WTC11 (cell line): ENCODE measurements around the gene EEIG1. TPM values are rescaled to one million over a fixed set of nuclear protein-coding genes. Genes with fewer than 3 reads are reported as not detected.

ENCODE experiments used
- ATAC-seq: fragments of 200-7000 bp; cut with Tn5 transposase; 2 replicates; pipeline ENCODE4 v1.10.0; 2021; ENCODE audit warnings: mild to moderate bottlenecking, moderate library complexity
- CTCF ChIA-PET: fragments of 300-600 bp; sonication (Branson Sonifier 250); formaldehyde crosslinking; loops from one replicate; lab custom pipeline; 2021; ENCODE audit warnings: antibody characterized with exemption; lab: Charles Lee
- POLR2A ChIA-PET: fragments of 350-600 bp; sonication (Branson Sonifier 250); formaldehyde crosslinking; loops from one replicate; lab custom pipeline; 2021; ENCODE audit warnings: antibody characterized with exemption; lab: Charles Lee
- DNase-seq: peaks from one replicate; pipeline ENCODE4 v3.0.0; 2021; ENCODE audit warnings: low spot score
- H3K27ac Mint-ChIP-seq: 2 replicates; pipeline ENCODE4 v1.8.0; 2021; ENCODE audit warnings: mixed read lengths
- H3K27me3 Mint-ChIP-seq: 2 replicates; pipeline ENCODE4 v1.8.0; 2021; ENCODE audit warnings: low read depth, mild to moderate bottlenecking, moderate library complexity, mixed read lengths
- H3K36me3 Mint-ChIP-seq: 2 replicates; pipeline ENCODE4 v1.8.0; 2021; ENCODE audit warnings: mixed read lengths
- H3K4me1 Mint-ChIP-seq: 2 replicates; pipeline ENCODE4 v1.8.0; 2022; ENCODE audit warnings: mixed read lengths
- H3K4me3 Mint-ChIP-seq: 2 replicates; pipeline ENCODE4 v1.8.0; 2021; ENCODE audit warnings: mild to moderate bottlenecking, moderate library complexity, mixed read lengths
- H3K9me3 Mint-ChIP-seq: 2 replicates; pipeline ENCODE4 v1.8.0; 2021; ENCODE audit warnings: mixed read lengths
- ATF1 ChIP-seq: sonication (generic); formaldehyde crosslinking; IDR thresholded peaks from 2 replicates; pipeline ENCODE4 v1.8.1; 2023; ENCODE audit warnings: mild to moderate bottlenecking, moderate library complexity, missing genetic modification reagents
- CREB1 ChIP-seq: sonication (generic); formaldehyde crosslinking; IDR thresholded peaks from 2 replicates; pipeline ENCODE4 v1.8.0; 2023; ENCODE audit warnings: mild to moderate bottlenecking, missing genetic modification reagents
- CTCF ChIP-seq: fragments of 200-600 bp; IDR thresholded peaks from 2 replicates; pipeline ENCODE4 v1.8.0; 2022; ENCODE audit warnings: antibody characterized with exemption
- IRF2 ChIP-seq: sonication (generic); formaldehyde crosslinking; IDR thresholded peaks from 2 replicates; pipeline ENCODE4 v1.8.0; 2022; ENCODE audit warnings: low read depth, missing genetic modification reagents, borderline replicate concordance
- MLX ChIP-seq: sonication (generic); formaldehyde crosslinking; IDR thresholded peaks from 2 replicates; pipeline ENCODE4 v1.8.1; 2023; ENCODE audit warnings: mild to moderate bottlenecking, missing genetic modification reagents, moderate library complexity
- NFATC4 ChIP-seq: fragments of 250-450 bp; sonication (Bioruptor Pico); IDR thresholded peaks from 2 replicates; pipeline ENCODE4 v1.9.0; 2021; ENCODE audit warnings: mild to moderate bottlenecking
- NR1H2 ChIP-seq: sonication (generic); formaldehyde crosslinking; IDR thresholded peaks from 2 replicates; pipeline ENCODE4 v1.9.0; 2021; ENCODE audit warnings: mild to moderate bottlenecking, moderate library complexity, missing genetic modification reagents
- NR2C2 ChIP-seq: sonication (generic); formaldehyde crosslinking; IDR thresholded peaks from 2 replicates; pipeline ENCODE4 v1.8.0; 2022; ENCODE audit warnings: mild to moderate bottlenecking, missing genetic modification reagents
- SP1 ChIP-seq: sonication (generic); formaldehyde crosslinking; conservative IDR thresholded peaks from 2 replicates; pipeline ENCODE4 v1.8.1; 2022; ENCODE audit warnings: missing genetic modification reagents
- TEAD4 ChIP-seq: sonication (generic); formaldehyde crosslinking; IDR thresholded peaks from 2 replicates; pipeline ENCODE4 v1.8.0; 2022; ENCODE audit warnings: mild to moderate bottlenecking, missing genetic modification reagents
- ZNF317 ChIP-seq: sonication (generic); formaldehyde crosslinking; IDR thresholded peaks from 2 replicates; pipeline ENCODE4 v1.8.1; 2023; ENCODE audit warnings: low read depth, mild to moderate bottlenecking, moderate library complexity, missing genetic modification reagents, borderline replicate concordance
- ZNF416 ChIP-seq: fragments of 250-450 bp; sonication (Bioruptor Pico); IDR thresholded peaks from 2 replicates; pipeline ENCODE4 v1.9.0; 2021; ENCODE audit warnings: mild to moderate bottlenecking, inconsistent platforms
- ZNF532 ChIP-seq: fragments of 250-450 bp; sonication (Bioruptor Pico); IDR thresholded peaks from 2 replicates; pipeline ENCODE4 v1.9.0; 2021; ENCODE audit warnings: mild to moderate bottlenecking, borderline replicate concordance
- total RNA-seq: library from RNA; stranded (reverse); gene quantifications from 3 replicates; pipeline ENCODE4 v1.2.3, GENCODE V29; 2021
- TF ChIP-seq, protein P1 (sequence below): fragments of 250-450 bp; sonication (Bioruptor Pico); IDR thresholded peaks from 2 replicates; pipeline ENCODE4 v1.8.0; 2021; ENCODE audit warnings: mild to moderate bottlenecking
- TF ChIP-seq, protein P2 (sequence below): sonication (generic); formaldehyde crosslinking; IDR thresholded peaks from 2 replicates; pipeline ENCODE4 v1.8.1; 2023; ENCODE audit warnings: mild to moderate bottlenecking, missing genetic modification reagents, moderate library complexity
- TF ChIP-seq, protein P3 (sequence below): fragments of 250-450 bp; sonication (Bioruptor Pico); IDR thresholded peaks from 2 replicates; pipeline ENCODE4 v1.9.0; 2021; ENCODE audit warnings: moderate library complexity, mild to moderate bottlenecking, inconsistent platforms, borderline replicate concordance

EEIG1 gene
- total RNA-seq, 1 experiment from 2014 or later = 66.4 TPM

GRCh38 chr9:127977009-127977883 is 3.5 kb downstream of the EEIG1 start:
- Mint-ChIP-seq H3K4me1 (peaks cover 63% of the 10 kb centered on the region), H3K4me3 (peak overlapping the region; percentile 95), H3K27me3 (no peaks in the 10 kb centered on the region), H3K27ac (peak overlapping the region; percentile 70; the same call in 1 of the 2 replicates), H3K36me3 (no peaks in the 10 kb centered on the region), H3K9me3 (no peaks in the 10 kb centered on the region)
- TF ChIP-seq, protein P1, sequence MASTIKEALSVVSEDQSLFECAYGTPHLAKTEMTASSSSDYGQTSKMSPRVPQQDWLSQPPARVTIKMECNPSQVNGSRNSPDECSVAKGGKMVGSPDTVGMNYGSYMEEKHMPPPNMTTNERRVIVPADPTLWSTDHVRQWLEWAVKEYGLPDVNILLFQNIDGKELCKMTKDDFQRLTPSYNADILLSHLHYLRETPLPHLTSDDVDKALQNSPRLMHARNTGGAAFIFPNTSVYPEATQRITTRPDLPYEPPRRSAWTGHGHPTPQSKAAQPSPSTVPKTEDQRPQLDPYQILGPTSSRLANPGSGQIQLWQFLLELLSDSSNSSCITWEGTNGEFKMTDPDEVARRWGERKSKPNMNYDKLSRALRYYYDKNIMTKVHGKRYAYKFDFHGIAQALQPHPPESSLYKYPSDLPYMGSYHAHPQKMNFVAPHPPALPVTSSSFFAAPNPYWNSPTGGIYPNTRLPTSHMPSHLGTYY (CRISPR knock-in tag) = no peak
- no peak for TF ChIP-seq ZNF416 (CRISPR knock-in tag)
- TF ChIP-seq ZNF317 (CRISPR knock-in tag) = 0 out of 2 replicates have a peak, but pooled peaks have one; percentile 65
- ATAC-seq (no peak), DNase-seq (no peak)
- CTCF ChIA-PET = interaction anchor here (0.7 to 14.8 kb wide), 12 partner anchors 15 to 151 kb away, joined by 3 to 156 read pairs (median 4); partner anchors contain the start of gene NAIF1
- POLR2A ChIA-PET = interaction anchor here (0.7 to 1.8 kb wide), 3 partner anchors 17 to 58 kb away, joined by 3 to 6 read pairs (median 3); no protein-coding TSS in a partner anchor

GRCh38 chr9:127976498-127976897 is 4.3 kb downstream of the EEIG1 start:
- CTCF ChIA-PET = interaction anchor here (0.7 to 14.8 kb wide), 5 partner anchors 16 to 59 kb away, joined by 3 to 156 read pairs (median 4); no protein-coding TSS in a partner anchor
- H3K27me3 Mint-ChIP-seq = no peaks in the 10 kb centered on the region
- H3K9me3 Mint-ChIP-seq = no peaks in the 10 kb centered on the region
- POLR2A ChIA-PET = interaction anchor here (0.8 kb wide), 1 partner anchor 58 kb away, joined by 3 read pairs; no protein-coding TSS in a partner anchor
- no peak for DNase-seq
- no peak for ATAC-seq
- H3K36me3 Mint-ChIP-seq = no peaks in the 10 kb centered on the region
- H3K27ac Mint-ChIP-seq = peak overlapping the region; percentile 83
- H3K4me1 Mint-ChIP-seq = peaks cover 66% of the 10 kb centered on the region
- TF ChIP-seq, protein P2, sequence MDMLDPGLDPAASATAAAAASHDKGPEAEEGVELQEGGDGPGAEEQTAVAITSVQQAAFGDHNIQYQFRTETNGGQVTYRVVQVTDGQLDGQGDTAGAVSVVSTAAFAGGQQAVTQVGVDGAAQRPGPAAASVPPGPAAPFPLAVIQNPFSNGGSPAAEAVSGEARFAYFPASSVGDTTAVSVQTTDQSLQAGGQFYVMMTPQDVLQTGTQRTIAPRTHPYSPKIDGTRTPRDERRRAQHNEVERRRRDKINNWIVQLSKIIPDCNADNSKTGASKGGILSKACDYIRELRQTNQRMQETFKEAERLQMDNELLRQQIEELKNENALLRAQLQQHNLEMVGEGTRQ (CRISPR knock-in tag) = no peak
- no peak for TF ChIP-seq IRF2 (CRISPR knock-in tag)
- no peak for TF ChIP-seq CTCF
- no peak for TF ChIP-seq NR1H2 (CRISPR knock-in tag)
- TF ChIP-seq MLX = no peak
- TF ChIP-seq, protein P3, sequence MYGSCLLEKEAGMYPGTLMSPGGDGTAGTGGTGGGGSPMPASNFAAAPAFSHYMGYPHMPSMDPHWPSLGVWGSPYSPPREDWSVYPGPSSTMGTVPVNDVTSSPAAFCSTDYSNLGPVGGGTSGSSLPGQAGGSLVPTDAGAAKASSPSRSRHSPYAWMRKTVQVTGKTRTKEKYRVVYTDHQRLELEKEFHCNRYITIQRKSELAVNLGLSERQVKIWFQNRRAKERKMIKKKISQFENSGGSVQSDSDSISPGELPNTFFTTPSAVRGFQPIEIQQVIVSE (CRISPR knock-in tag) = no peak
- TF ChIP-seq TEAD4 (CRISPR knock-in tag) = no peak
- TF ChIP-seq NR2C2 (CRISPR knock-in tag) = no peak
- TF ChIP-seq NFATC4 (CRISPR knock-in tag) = no peak
- TF ChIP-seq SP1 = no peak
- TF ChIP-seq ATF1 = no peak
- no peak for TF ChIP-seq CREB1 (CRISPR knock-in tag)
- TF ChIP-seq ZNF532 (CRISPR knock-in tag) = no peak
- H3K4me3 Mint-ChIP-seq = no peak overlapping the region
